Trophoblast cell (in vitro differentiated cells and primary cell): ENCODE data around the gene STRIP2.
"Not testable (repeated sequence)": the region's sequence is repeated elsewhere in the genome, so short reads cannot be mapped to it uniquely, and the experiment has no call there.

Source experiments
- DNase-seq, 2 donors: peaks; one replicate each; pipeline ENCODE4 v3.0.0-alpha.2; 2016
- H2AFZ ChIP-seq: 2 replicates; pipeline ENCODE4 v1.6.1; 2013; ENCODE audit warnings: low read length, moderate library complexity, mild to moderate bottlenecking; ENCODE audit not compliant: insufficient read depth, poor library complexity
- H2AK5ac ChIP-seq: 2 replicates; pipeline ENCODE4 v1.6.1; 2013; ENCODE audit warnings: mild to moderate bottlenecking, low read length
- H2BK120ac ChIP-seq: 2 replicates; pipeline ENCODE4 v1.6.1; 2013; ENCODE audit warnings: low read length, mild to moderate bottlenecking, moderate library complexity; ENCODE audit not compliant: insufficient read depth, poor library complexity
- H2BK12ac ChIP-seq: 2 replicates; pipeline ENCODE4 v1.6.1; 2013; ENCODE audit warnings: mild to moderate bottlenecking, low read length, moderate library complexity
- H2BK5ac ChIP-seq: 2 replicates; pipeline ENCODE4 v1.6.1; 2013; ENCODE audit warnings: low read length, low read depth, moderate library complexity, mild to moderate bottlenecking; ENCODE audit not compliant: poor library complexity
- H3K14ac ChIP-seq: 2 replicates; pipeline ENCODE4 v1.6.1; 2013; ENCODE audit warnings: mild to moderate bottlenecking, low read length
- H3K18ac ChIP-seq: 2 replicates; pipeline ENCODE4 v1.6.1; 2013; ENCODE audit warnings: mild to moderate bottlenecking, low read length
- H3K23ac ChIP-seq: 2 replicates; pipeline ENCODE4 v1.6.1; 2013; ENCODE audit warnings: low read length
- H3K27ac ChIP-seq: 2 replicates; pipeline ENCODE4 v1.5.1; 2013; ENCODE audit warnings: low read depth, mild to moderate bottlenecking, inconsistent platforms, low read length, moderate library complexity
- H3K27me3 ChIP-seq: 2 replicates; pipeline ENCODE4 v1.6.1; 2013; ENCODE audit warnings: inconsistent platforms, mild to moderate bottlenecking, low read length, moderate library complexity; ENCODE audit not compliant: insufficient read depth
- H3K36me3 ChIP-seq, 2 experiments: 1 replicate in 1 of 2; 2 replicates in 1 of 2; pipeline ENCODE4 v1.6.1; 2013; ENCODE audit warnings: low read length in 2 of 2, mild to moderate bottlenecking in 2 of 2, moderate library complexity in 1 of 2; ENCODE audit not compliant: insufficient read depth in 2 of 2, control insufficient read depth in 1 of 2
- H3K4ac ChIP-seq: 2 replicates; pipeline ENCODE4 v1.6.1; 2013; ENCODE audit warnings: low read depth, mild to moderate bottlenecking, low read length, moderate library complexity
- H3K4me1 ChIP-seq, 2 experiments: 1 replicate in 1 of 2; 2 replicates in 1 of 2; pipeline ENCODE4 v1.6.1; 2013; ENCODE audit warnings: low read length in 2 of 2, mild to moderate bottlenecking in 2 of 2, moderate library complexity in 1 of 2; ENCODE audit not compliant: insufficient read depth in 2 of 2, control insufficient read depth in 1 of 2
- H3K4me2 ChIP-seq: 2 replicates; pipeline ENCODE4 v1.6.1; 2013; ENCODE audit warnings: inconsistent platforms, mild to moderate bottlenecking, low read length, moderate library complexity
- H3K4me3 ChIP-seq: 2 replicates; pipeline ENCODE4 v1.5.1; 2013; ENCODE audit warnings: mild to moderate bottlenecking, low read depth, low read length, inconsistent platforms
- H3K79me1 ChIP-seq: one replicate; pipeline ENCODE4 v1.6.1; 2013; ENCODE audit warnings: low read length
- H3K79me2 ChIP-seq: 2 replicates; pipeline ENCODE4 v1.6.1; 2013; ENCODE audit warnings: low read length, mild to moderate bottlenecking; ENCODE audit not compliant: control insufficient read depth, insufficient read depth, poor library complexity
- H3K9ac ChIP-seq: 2 replicates; pipeline ENCODE4 v1.6.1; 2013; ENCODE audit warnings: mild to moderate bottlenecking, low read length
- H3K9me3 ChIP-seq: 2 replicates; pipeline ENCODE4 v1.6.1; 2013; ENCODE audit warnings: low read depth, mild to moderate bottlenecking, control low read depth, inconsistent platforms, low read length; ENCODE audit not compliant: insufficient read depth
- H4K12ac ChIP-seq: 2 replicates; pipeline ENCODE4 v1.6.1; 2013; ENCODE audit warnings: low read depth, mild to moderate bottlenecking, low read length, moderate library complexity
- H4K8ac ChIP-seq: 2 replicates; pipeline ENCODE4 v1.6.1; 2013; ENCODE audit warnings: low read depth, mild to moderate bottlenecking, low read length, moderate library complexity
- H4K91ac ChIP-seq: one replicate; pipeline ENCODE4 v1.6.1; 2013; ENCODE audit warnings: low read depth, mild to moderate bottlenecking, low read length, moderate library complexity
- WGBS: extraction: QIAGEN DNeasy Blood & Tissue Kit; methylation state at CpG from one replicate; pipeline ENCODE4 v1.1.7; 2013; ENCODE audit warnings: missing lambda C conversion rate; ENCODE audit not compliant: insufficient read length, insufficient coverage; ENCODE audit errors: extremely low coverage; 5-methylcytosine and 5-hydroxymethylcytosine counted together

Gene STRIP2

DNA sequence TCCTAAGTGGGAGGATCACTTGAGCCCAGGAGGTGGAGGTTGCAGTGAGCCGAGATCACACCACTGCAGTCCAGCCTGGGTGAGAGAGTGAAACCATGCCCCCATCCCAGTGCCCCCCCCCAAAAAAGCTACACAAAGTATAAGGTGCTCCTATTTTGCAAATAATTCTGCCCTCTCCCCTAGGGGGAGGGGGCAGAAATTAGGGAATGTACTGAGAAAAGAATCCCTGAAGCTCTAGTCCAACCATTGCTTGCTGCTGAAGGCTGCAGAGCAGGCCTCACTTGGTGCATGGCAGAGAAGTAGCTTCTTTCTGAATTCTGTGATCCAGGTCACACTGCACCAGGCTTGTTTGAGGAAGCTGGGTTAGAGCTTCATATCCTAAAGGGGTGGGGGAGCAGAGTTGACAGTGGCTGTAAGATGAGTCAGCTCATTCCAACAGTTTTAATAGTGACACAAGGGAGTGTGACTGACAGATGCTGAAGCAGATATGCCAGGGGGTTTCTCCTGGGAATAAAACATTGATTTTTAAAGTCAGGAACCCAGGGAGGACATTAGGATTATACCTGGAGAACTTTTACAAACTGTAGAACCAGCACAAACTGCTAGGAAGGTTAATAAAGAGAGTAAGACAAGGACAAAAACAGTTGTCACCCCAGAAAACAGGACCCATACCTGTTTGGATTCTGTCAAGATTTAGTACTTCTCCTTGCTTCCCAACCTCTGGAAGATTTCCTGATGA is 32.8 kb upstream of the STRIP2 start:
- Histone ChIP-seq H3K4me1 (peaks cover 4% of the 10 kb centered on the region in 2 experiments), H3K79me2 (no peaks in the 10 kb centered on the region), H3K4ac (no peak overlapping the region), H2BK5ac (no peak overlapping the region), H3K9me3 (no peaks in the 10 kb centered on the region), H3K27me3 (no peaks in the 10 kb centered on the region), H3K23ac (no peak overlapping the region), H3K4me3 (no peak overlapping the region), H3K36me3 (peaks cover 0 to 2% of the 10 kb centered on the region in 2 experiments), H2BK12ac (no peak overlapping the region), H3K9ac (no peak overlapping the region), H2BK120ac (no peak overlapping the region), H3K4me2 (no peak overlapping the region), H4K91ac (no peak overlapping the region), H2AK5ac (no peak overlapping the region), H4K12ac (no peak overlapping the region), H3K27ac (no peak overlapping the region), H3K14ac (no peak overlapping the region), H3K18ac (no peak overlapping the region), H2AFZ (no peak overlapping the region), H4K8ac (no peak overlapping the region), H3K79me1 (no peaks in the 10 kb centered on the region)
- WGBS: no CpG with 5 or more reads among the region's 1 CpG
- DNase-seq: peak in 1 of 2 donors; percentile 11

DNA sequence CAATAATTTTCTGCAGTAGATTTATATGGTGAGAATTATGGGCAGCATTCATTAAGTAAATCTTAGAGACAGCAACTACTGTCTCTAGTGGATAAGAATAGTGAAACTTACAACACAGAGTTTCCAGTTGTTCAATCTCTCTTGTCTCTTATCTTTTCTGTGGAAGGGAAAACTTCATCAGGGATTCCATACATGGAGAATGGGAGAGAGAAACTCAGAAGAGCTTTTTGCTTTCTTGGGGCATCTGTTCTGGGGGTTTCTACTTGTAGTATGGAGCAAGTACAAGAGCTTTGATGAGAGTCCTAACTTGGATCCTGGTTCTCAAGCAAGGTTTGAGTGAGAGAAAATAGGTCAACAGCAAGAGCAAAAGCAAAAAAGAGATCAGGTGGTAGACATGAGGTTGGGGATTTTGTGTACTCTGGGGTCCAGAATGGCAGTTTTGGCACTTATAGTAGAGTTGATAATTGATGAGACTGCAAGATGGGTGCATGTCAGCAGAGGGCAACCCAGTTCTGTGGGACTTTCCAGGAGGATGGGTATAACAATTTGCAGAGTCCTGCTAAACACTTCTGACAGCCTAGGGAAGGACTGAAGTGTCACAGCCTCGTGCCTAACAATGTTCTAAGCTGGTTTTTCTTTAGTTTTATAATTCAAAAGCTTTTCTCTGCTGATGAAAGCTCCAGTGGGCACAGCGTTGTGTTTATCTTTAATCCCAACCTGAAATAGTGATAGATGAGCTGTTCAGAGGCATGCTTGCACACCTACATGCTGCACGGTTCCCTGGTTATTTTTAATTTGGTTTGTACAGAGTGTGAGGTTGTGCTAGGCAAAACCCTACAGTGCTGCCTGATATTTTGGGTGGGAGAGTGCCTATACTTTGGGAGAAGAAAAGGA is 32.0 kb upstream of the STRIP2 start:
- Histone ChIP-seq H2BK120ac (no peak overlapping the region), H2BK12ac (no peak overlapping the region), H3K36me3 (peaks cover 2% of the 10 kb centered on the region in 2 experiments), H3K4ac (no peak overlapping the region), H3K9me3 (no peaks in the 10 kb centered on the region), H3K4me3 (no peak overlapping the region), H3K27me3 (no peaks in the 10 kb centered on the region), H3K9ac (no peak overlapping the region), H3K4me1 (peaks cover 4% of the 10 kb centered on the region in 2 experiments), H4K8ac (no peak overlapping the region), H3K23ac (no peak overlapping the region), H2AK5ac (no peak overlapping the region), H3K14ac (no peak overlapping the region), H3K79me1 (no peaks in the 10 kb centered on the region), H4K91ac (no peak overlapping the region), H2BK5ac (no peak overlapping the region), H3K4me2 (no peak overlapping the region), H3K27ac (no peak overlapping the region), H3K79me2 (no peaks in the 10 kb centered on the region), H4K12ac (no peak overlapping the region), H3K18ac (no peak overlapping the region), H2AFZ (no peak overlapping the region)
- DNase-seq: peak in 1 of 2 donors; percentile 6
- no CpG with 5 or more reads among the region's 3 CpGs for WGBS

DNA sequence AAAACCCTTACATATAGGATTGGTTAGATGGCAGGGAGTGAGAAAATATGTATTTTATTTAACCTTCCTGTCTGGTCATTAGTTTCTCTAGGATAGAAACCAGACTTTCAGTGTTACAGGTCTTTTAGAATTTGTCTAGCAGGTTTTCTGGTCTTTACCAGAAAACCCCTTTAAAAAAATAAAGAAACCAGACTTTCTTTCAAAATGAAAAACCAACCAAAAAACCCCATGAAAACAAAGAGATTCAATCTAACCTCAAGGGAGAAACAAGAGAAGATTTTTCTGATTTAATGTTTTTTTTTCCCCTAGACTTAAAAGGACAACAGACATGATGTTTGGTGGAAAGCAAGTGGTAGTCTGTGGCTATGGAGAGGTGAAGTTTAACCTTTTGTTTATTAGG is 28.7 kb upstream of the STRIP2 start:
- Histone ChIP-seq H3K79me1 (no peaks in the 10 kb centered on the region), H3K36me3 (peaks cover 0 to 2% of the 10 kb centered on the region in 2 experiments), H3K79me2 (no peaks in the 10 kb centered on the region), H3K27me3 (no peaks in the 10 kb centered on the region), H2AK5ac (no peak overlapping the region), H3K4me2 (no peak overlapping the region), H2BK5ac (no peak overlapping the region), H2BK12ac (no peak overlapping the region), H4K8ac (no peak overlapping the region), H3K4me1 (peaks cover 4% of the 10 kb centered on the region in 2 experiments), H3K9ac (no peak overlapping the region), H2BK120ac (no peak overlapping the region), H4K91ac (no peak overlapping the region), H3K23ac (no peak overlapping the region), H3K9me3 (no peaks in the 10 kb centered on the region), H3K27ac (no peak overlapping the region), H3K4me3 (no peak overlapping the region), H4K12ac (no peak overlapping the region), H3K18ac (no peak overlapping the region), H2AFZ (no peak overlapping the region), H3K14ac (no peak overlapping the region), H3K4ac (no peak overlapping the region)
- DNase-seq: no peak

DNA sequence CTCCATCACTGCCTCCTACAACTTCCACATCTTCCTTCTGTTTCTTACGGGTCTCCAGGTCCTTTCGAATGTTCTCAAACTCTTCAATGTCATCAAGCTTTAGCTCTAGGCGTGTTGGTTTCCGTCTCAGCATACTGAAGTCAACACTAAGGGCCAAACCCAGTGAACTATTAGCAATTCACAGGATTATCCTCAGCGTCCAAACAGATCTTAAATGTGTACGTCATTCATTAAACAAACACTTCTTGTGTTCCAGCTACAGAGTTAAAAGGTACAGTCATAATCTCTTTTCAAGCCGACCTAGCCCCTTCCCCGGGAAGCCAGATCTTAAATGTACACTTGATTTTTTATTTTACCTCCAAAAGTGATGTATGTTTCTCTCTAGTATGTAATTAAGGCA is 24.0 kb upstream of the STRIP2 start:
- not testable (repeated sequence) for H4K8ac ChIP-seq, H2BK120ac ChIP-seq, H3K79me2 ChIP-seq, H3K27ac ChIP-seq, H3K9ac ChIP-seq, H2AFZ ChIP-seq, H3K23ac ChIP-seq, DNase-seq, H4K91ac ChIP-seq, H2AK5ac ChIP-seq, H3K18ac ChIP-seq, H3K27me3 ChIP-seq, H3K4ac ChIP-seq, H3K36me3 ChIP-seq, H3K14ac ChIP-seq, H3K4me3 ChIP-seq, H4K12ac ChIP-seq, H3K9me3 ChIP-seq, H3K79me1 ChIP-seq, H3K4me2 ChIP-seq, H2BK12ac ChIP-seq, H3K4me1 ChIP-seq, H2BK5ac ChIP-seq
- WGBS: no CpG with 5 or more reads among the region's 8 CpGs
